Measurements from ENCODE around the gene XRCC5. TPM values are rescaled to one million over a fixed set of nuclear protein-coding genes. Genes with fewer than 3 reads are reported as not detected.

Gene XRCC5
- polyA plus RNA-seq, 1 donor from 2014 or later: 279 TPM

GRCh38 chr2:216108310-216108966, 710 bp upstream of the XRCC5 start:
- Histone ChIP-seq H3K4me3 (ENCODE audit: low read length) (peak overlapping the region; percentile 87), H3K79me2 (replicated peaks; ENCODE audit: insufficient read depth, low read length) (peaks cover 31% of the 10 kb centered on the region), H3K9ac (ENCODE audit: low read length) (peak overlapping the region; percentile 49), H3K27me3 (ENCODE audit: insufficient read depth, low read depth, low read length) (no peaks in the 10 kb centered on the region), H3K4me2 (ENCODE audit: low read length) (peak overlapping the region; percentile 54), H3K27ac (ENCODE audit: low read length) (peak overlapping the region; percentile 64), H3K9me3 (ENCODE audit: low read length) (no peaks in the 10 kb centered on the region), H3K9me2 (ENCODE audit: insufficient read depth, low read length) (no peaks in the 10 kb centered on the region), H2AFZ (ENCODE audit: low read depth, low read length) (peak overlapping the region; percentile 69), H3K36me3 (ENCODE audit: insufficient read depth, low read length) (peaks cover 3% of the 10 kb centered on the region), H4K20me1 (ENCODE audit: insufficient read depth) (no peaks in the 10 kb centered on the region), H3F3A (ENCODE audit: insufficient read depth, low read length, poor library complexity, severe bottlenecking) (no peaks in the 10 kb centered on the region)
- TF ChIP-seq, protein P1, sequence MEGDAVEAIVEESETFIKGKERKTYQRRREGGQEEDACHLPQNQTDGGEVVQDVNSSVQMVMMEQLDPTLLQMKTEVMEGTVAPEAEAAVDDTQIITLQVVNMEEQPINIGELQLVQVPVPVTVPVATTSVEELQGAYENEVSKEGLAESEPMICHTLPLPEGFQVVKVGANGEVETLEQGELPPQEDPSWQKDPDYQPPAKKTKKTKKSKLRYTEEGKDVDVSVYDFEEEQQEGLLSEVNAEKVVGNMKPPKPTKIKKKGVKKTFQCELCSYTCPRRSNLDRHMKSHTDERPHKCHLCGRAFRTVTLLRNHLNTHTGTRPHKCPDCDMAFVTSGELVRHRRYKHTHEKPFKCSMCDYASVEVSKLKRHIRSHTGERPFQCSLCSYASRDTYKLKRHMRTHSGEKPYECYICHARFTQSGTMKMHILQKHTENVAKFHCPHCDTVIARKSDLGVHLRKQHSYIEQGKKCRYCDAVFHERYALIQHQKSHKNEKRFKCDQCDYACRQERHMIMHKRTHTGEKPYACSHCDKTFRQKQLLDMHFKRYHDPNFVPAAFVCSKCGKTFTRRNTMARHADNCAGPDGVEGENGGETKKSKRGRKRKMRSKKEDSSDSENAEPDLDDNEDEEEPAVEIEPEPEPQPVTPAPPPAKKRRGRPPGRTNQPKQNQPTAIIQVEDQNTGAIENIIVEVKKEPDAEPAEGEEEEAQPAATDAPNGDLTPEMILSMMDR (IDR thresholded peaks at IDR 0.05; ENCODE audit: poor library complexity, severe bottlenecking): no peak
- TF ChIP-seq MXI1 (conservative IDR thresholded peaks at IDR 0.05; ENCODE audit: poor library complexity, severe bottlenecking) (no peak), SMC3 (conservative IDR thresholded peaks at IDR 0.05; ENCODE audit: poor library complexity) (no peak), TAF1 (IDR thresholded peaks at IDR 0.05; ENCODE audit: low read depth) (no peak), RAD21 (conservative IDR thresholded peaks at IDR 0.05) (no peak), EP300 (conservative IDR thresholded peaks at IDR 0.05; ENCODE audit: poor library complexity, severe bottlenecking) (no peak)

GRCh38 chr2:216109962-216110614, 940 bp downstream of the XRCC5 start:
- no peaks in the 10 kb centered on the region for H4K20me1 ChIP-seq (ENCODE audit: insufficient read depth)
- TF ChIP-seq EZH2 (IDR thresholded peaks at IDR 0.05; ENCODE audit: borderline replicate concordance, insufficient read depth, low read length, poor library complexity, severe bottlenecking) (no peak), TAF1 (IDR thresholded peaks at IDR 0.05; ENCODE audit: low read depth) (no peak), MXI1 (conservative IDR thresholded peaks at IDR 0.05; ENCODE audit: poor library complexity, severe bottlenecking) (no peak), EP300 (conservative IDR thresholded peaks at IDR 0.05; ENCODE audit: poor library complexity, severe bottlenecking) (no peak), POLR2AphosphoS5 (IDR thresholded peaks at IDR 0.05) (no peak), RAD21 (conservative IDR thresholded peaks at IDR 0.05) (peak; percentile 65), SMC3 (conservative IDR thresholded peaks at IDR 0.05; ENCODE audit: poor library complexity) (peak; percentile 60)
- TF ChIP-seq, protein P1 (IDR thresholded peaks at IDR 0.05; ENCODE audit: poor library complexity, severe bottlenecking): peak; percentile 78
- TF ChIP-seq, protein P2, sequence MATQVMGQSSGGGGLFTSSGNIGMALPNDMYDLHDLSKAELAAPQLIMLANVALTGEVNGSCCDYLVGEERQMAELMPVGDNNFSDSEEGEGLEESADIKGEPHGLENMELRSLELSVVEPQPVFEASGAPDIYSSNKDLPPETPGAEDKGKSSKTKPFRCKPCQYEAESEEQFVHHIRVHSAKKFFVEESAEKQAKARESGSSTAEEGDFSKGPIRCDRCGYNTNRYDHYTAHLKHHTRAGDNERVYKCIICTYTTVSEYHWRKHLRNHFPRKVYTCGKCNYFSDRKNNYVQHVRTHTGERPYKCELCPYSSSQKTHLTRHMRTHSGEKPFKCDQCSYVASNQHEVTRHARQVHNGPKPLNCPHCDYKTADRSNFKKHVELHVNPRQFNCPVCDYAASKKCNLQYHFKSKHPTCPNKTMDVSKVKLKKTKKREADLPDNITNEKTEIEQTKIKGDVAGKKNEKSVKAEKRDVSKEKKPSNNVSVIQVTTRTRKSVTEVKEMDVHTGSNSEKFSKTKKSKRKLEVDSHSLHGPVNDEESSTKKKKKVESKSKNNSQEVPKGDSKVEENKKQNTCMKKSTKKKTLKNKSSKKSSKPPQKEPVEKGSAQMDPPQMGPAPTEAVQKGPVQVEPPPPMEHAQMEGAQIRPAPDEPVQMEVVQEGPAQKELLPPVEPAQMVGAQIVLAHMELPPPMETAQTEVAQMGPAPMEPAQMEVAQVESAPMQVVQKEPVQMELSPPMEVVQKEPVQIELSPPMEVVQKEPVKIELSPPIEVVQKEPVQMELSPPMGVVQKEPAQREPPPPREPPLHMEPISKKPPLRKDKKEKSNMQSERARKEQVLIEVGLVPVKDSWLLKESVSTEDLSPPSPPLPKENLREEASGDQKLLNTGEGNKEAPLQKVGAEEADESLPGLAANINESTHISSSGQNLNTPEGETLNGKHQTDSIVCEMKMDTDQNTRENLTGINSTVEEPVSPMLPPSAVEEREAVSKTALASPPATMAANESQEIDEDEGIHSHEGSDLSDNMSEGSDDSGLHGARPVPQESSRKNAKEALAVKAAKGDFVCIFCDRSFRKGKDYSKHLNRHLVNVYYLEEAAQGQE (IDR thresholded peaks at IDR 0.05; ENCODE audit: borderline replicate concordance): no peak
- peak overlapping the region; percentile 53 for H3K4me2 ChIP-seq (ENCODE audit: low read length)
- no peaks in the 10 kb centered on the region for H3K9me2 ChIP-seq (ENCODE audit: insufficient read depth, low read length)
- H3K36me3 ChIP-seq (ENCODE audit: insufficient read depth, low read length): peaks cover 3% of the 10 kb centered on the region
- H3K9me3 ChIP-seq (ENCODE audit: low read length): no peaks in the 10 kb centered on the region
- peak overlapping the region; percentile 97 for H3K27ac ChIP-seq (ENCODE audit: low read length)
- H3K79me2 ChIP-seq (replicated peaks; ENCODE audit: insufficient read depth, low read length): peaks cover 33% of the 10 kb centered on the region
- peak overlapping the region; percentile 87 for H3K4me3 ChIP-seq (ENCODE audit: low read length)
- peak overlapping the region; percentile 65 for H2AFZ ChIP-seq (ENCODE audit: low read depth, low read length)
- H3K27me3 ChIP-seq (ENCODE audit: insufficient read depth, low read depth, low read length): no peaks in the 10 kb centered on the region
- peak overlapping the region; percentile 98 for H3K9ac ChIP-seq (ENCODE audit: low read length)
- no peaks in the 10 kb centered on the region for H3F3A ChIP-seq (ENCODE audit: insufficient read depth, low read length, poor library complexity, severe bottlenecking)

Data from neural cell (in vitro differentiated cells).